HepG2 (cell line): Measurements from ENCODE around the gene MTHFD1. TPM values are rescaled to one million over a fixed set of nuclear protein-coding genes. Genes with fewer than 3 reads are reported as not detected.

Source experiments
- ATAC-seq: fragments of 200-7000 bp; cut with Tn5 transposase; 3 replicates; pipeline ENCODE4 v1.9.1; 2020; ENCODE audit warnings: mild to moderate bottlenecking, moderate library complexity
- BruUV-seq: library from RNA; stranded (reverse); fragments of 400-500 nt; replicated peaks from 2 replicates; lab custom pipeline; 2021; lab: Mats Ljungman, UMichigan
- CTCF ChIA-PET: fragments of 300-600 bp; formaldehyde crosslinking; extraction: SDS; loops from one replicate; lab custom pipeline; 2021; ENCODE audit warnings: low total read pairs, inconsistent platforms, low intra/inter-chr PET ratio; lab: Yijun Ruan, JAX
- POLR2A ChIA-PET: fragments of 350-600 bp; sonication (Branson Sonifier 250); formaldehyde crosslinking; loops from one replicate; lab custom pipeline; 2020; ENCODE audit warnings: antibody characterized with exemption, inconsistent platforms; lab: Yijun Ruan, JAX
- DNase-seq: peaks from one replicate; pipeline ENCODE4 v3.0.0-alpha.2; 2015; ENCODE audit warnings: low spot score
- FAIRE-seq: peaks from 3 replicates; lab custom pipeline; 2011; peaks lifted over from hg19 to GRCh38; lab: Jason Lieb, UNC
- H2AFZ ChIP-seq: one replicate; pipeline ENCODE4 v1.6.1; 2011; ENCODE audit warnings: low read length, inconsistent platforms
- H3K27ac ChIP-seq: fragments of 300-600 bp; 3 replicates; pipeline ENCODE4 v1.8.0; 2011; ENCODE audit warnings: mixed run types, mild to moderate bottlenecking, mixed read lengths, low read length, inconsistent platforms; ENCODE audit not compliant: insufficient read depth; ENCODE audit errors: extremely low read length
- H3K27me3 ChIP-seq, 2 experiments: fragments of 200-600 bp in 1 of 2; 2 replicates in 1 of 2; 3 replicates in 1 of 2; pipeline versions ENCODE4 v1.6.0 to v1.8.0; 2011; ENCODE audit warnings: low read length in 2 of 2, mild to moderate bottlenecking in 2 of 2, moderate library complexity in 2 of 2, inconsistent platforms in 1 of 2; ENCODE audit not compliant: insufficient read depth in 2 of 2, control insufficient read depth in 1 of 2
- H3K36me3 ChIP-seq, 2 experiments: fragments of 200-600 bp in 1 of 2; replicated peaks in 1 of 2; 2 replicates in 1 of 2; 3 replicates in 1 of 2; pipeline versions ENCODE4 v1.5.1 to v1.8.0; 2011; ENCODE audit warnings: low read length in 2 of 2, inconsistent platforms in 1 of 2; ENCODE audit not compliant: insufficient read depth in 2 of 2, control insufficient read depth in 1 of 2
- H3K4me1 ChIP-seq: 2 replicates; pipeline ENCODE4 v1.5.1; 2012; ENCODE audit warnings: low read length, inconsistent platforms; ENCODE audit not compliant: insufficient read depth
- H3K4me2 ChIP-seq: 2 replicates; pipeline ENCODE4 v1.6.0; 2011; ENCODE audit warnings: low read depth, low read length, inconsistent platforms
- H3K4me3 ChIP-seq, 3 experiments: fragments of 200-600 bp in 1 of 3; sonication (generic), shearing (Covaris generic) in 1 of 3; replicated peaks in 1 of 3; 2 replicates each; pipeline ENCODE4 v1.5.1; 2011 to 2016; ENCODE audit warnings: low read length in 3 of 3, inconsistent platforms in 2 of 3, low read depth in 2 of 3, mild to moderate bottlenecking in 2 of 3, control low read depth in 1 of 3, mixed read lengths in 1 of 3; ENCODE audit not compliant: insufficient read depth in 1 of 3
- H3K79me2 ChIP-seq: one replicate; pipeline ENCODE4 v1.6.1; 2011; ENCODE audit warnings: low read length, inconsistent platforms; ENCODE audit not compliant: insufficient read depth
- H3K9ac ChIP-seq: 2 replicates; pipeline ENCODE4 v1.6.0; 2011; ENCODE audit warnings: mild to moderate bottlenecking, low read depth, low read length, inconsistent platforms; ENCODE audit not compliant: insufficient read depth
- H3K9me3 ChIP-seq: 2 replicates; pipeline ENCODE4 v1.5.1; 2012; ENCODE audit warnings: mild to moderate bottlenecking, low read length
- H4K20me1 ChIP-seq: 2 replicates; pipeline ENCODE4 v1.6.0; 2011; ENCODE audit warnings: inconsistent platforms, mild to moderate bottlenecking, low read length, moderate library complexity; ENCODE audit not compliant: insufficient read depth
- ASH2L ChIP-seq: fragments of 300-600, 200-600 bp; sonication (generic); IDR thresholded peaks from 2 replicates; pipeline ENCODE4 v1.7.0; 2017; ENCODE audit warnings: low read depth, mild to moderate bottlenecking, moderate library complexity, mixed read lengths, low read length; ENCODE audit not compliant: insufficient read length
- CEBPB ChIP-seq: IDR thresholded peaks from 2 replicates; pipeline ENCODE4 v1.6.1; 2011; ENCODE audit warnings: low read depth, low read length, improper control_type of control experiment, borderline replicate concordance
- MIER2 ChIP-seq: IDR thresholded peaks from 2 replicates; pipeline ENCODE4 v1.6.1; 2016; ENCODE audit warnings: missing biosample characterization, missing genetic modification reagents
- ZNF235 ChIP-seq: sonication (generic); formaldehyde crosslinking; IDR thresholded peaks from 2 replicates; pipeline ENCODE4 v1.8.1; 2023; ENCODE audit warnings: mild to moderate bottlenecking, missing genetic modification reagents, borderline replicate concordance
- ZNF329 ChIP-seq: sonication (generic); formaldehyde crosslinking; IDR thresholded peaks from 2 replicates; pipeline ENCODE4 v1.9.0; 2021; ENCODE audit warnings: low read depth, mild to moderate bottlenecking, missing genetic modification reagents
- ZNF747 ChIP-seq: sonication (generic); formaldehyde crosslinking; IDR thresholded peaks from 2 replicates; pipeline ENCODE4 v1.8.1; 2023; ENCODE audit warnings: missing genetic modification reagents, mild to moderate bottlenecking, borderline replicate concordance
- ZNF800 ChIP-seq: sonication (generic); formaldehyde crosslinking; IDR thresholded peaks from 2 replicates; pipeline ENCODE4 v1.4.0; 2020; ENCODE audit warnings: missing genetic modification reagents
- WGBS: methylation state at CpG from one replicate; pipeline ENCODE4 v1.1.6; 2017; ENCODE audit warnings: low lambda C conversion rate; 5-methylcytosine and 5-hydroxymethylcytosine counted together
- in situ Hi-C: cut with HindIII; loops from 2 replicates; pipeline ENCODE4 v1.10.0; 2017; ENCODE audit warnings: low pct_unique_long_range_greater_than_20kb; ENCODE audit not compliant: extremely low pct_ligation_motif_present
- intact Hi-C: fragments of 100-400 bp; cut with micrococcal nuclease; formaldehyde crosslinking; loops from one replicate; pipeline ENCODE4 v1.10.0; 2022; ENCODE audit not compliant: unreplicated experiment
- polyA plus RNA-seq, 8 experiments: library from polyadenylated mRNA; depleted of rRNA in 3 of 8; stranded (reverse) in 7 of 8; unstranded in 1 of 8; fragments of >200 nt; fragmentation: Illumina TruSeq in 4 of 8; extraction: Trizol in 4 of 8; gene quantifications; 2 replicates each; pipeline versions ENCODE4 v1.2.1 to v1.2.3, GENCODE V29; 2011 to 2016; ENCODE audit warnings: low read depth in 4 of 8, missing spikeins in 1 of 8, mixed read lengths in 1 of 8; ENCODE audit not compliant: insufficient read depth in 1 of 8
- total RNA-seq, 5 experiments: library from RNA; depleted of rRNA; stranded (reverse); fragments of >200 nt; fragmentation: Illumina TruSeq; extraction: Trizol; gene quantifications; 2 replicates each; pipeline ENCODE4 v1.2.3, GENCODE V29; 2016; ENCODE audit warnings: low read depth in 1 of 5

MTHFD1 gene
- total and polyA plus RNA-seq, 2 of the 13 experiments (the other 11 are each of a cell fraction or from before 2014, with no cell fraction given): 31.0 to 106 TPM

- Histone ChIP-seq H3K4me1 (peaks cover 28% of the 10 kb centered on the region), H3K79me2 (no peaks in the 10 kb centered on the region), H3K9me3 (no peaks in the 10 kb centered on the region), H3K9ac (peak overlapping the region; percentile 64), H2AFZ (no peak overlapping the region), H3K27ac (no peak overlapping the region), H3K36me3 (no peaks in the 10 kb centered on the region), H3K27me3 (no peaks in the 10 kb centered on the region), H3K4me3 (peak overlapping the region; percentile 49 to 77 (median 66); a peak in 5 of 6 replicates), H4K20me1 (no peaks in the 10 kb centered on the region), H3K4me2 (peak overlapping the region; percentile 90)
- DNase-seq: no peak
- intact Hi-C loops (no loop called here), in situ Hi-C loops (no loop called here)
- 53% methylated on average over 15 of the region's 15 CpGs for WGBS
- no TSS peak for BruUV-seq
- CTCF ChIA-PET: no interaction called here
- POLR2A ChIA-PET: interaction anchor here (0.8 kb wide), 1 partner anchor 78 kb away, joined by 3 read pairs; the partner anchor contains the start of gene MTHFD1
- TF ChIP-seq ZNF329 (CRISPR knock-in tag) (no peak), CEBPB (peak; percentile 49; the same call in 1 of the 2 replicates), ZNF235 (CRISPR knock-in tag) (no peak), MIER2 (CRISPR knock-in tag) (no peak), ZNF747 (no peak), ZNF800 (CRISPR knock-in tag) (no peak), ASH2L (peak; percentile 3)
- no peak for FAIRE-seq
- ATAC-seq: peak; percentile 30
Observed at GRCh38 chr14:64465831-64466554, 77.8 kb downstream of the MTHFD1 start.
